Measurements from ENCODE around the gene NMUR1.
"Not testable (repeated sequence)": the region's sequence is repeated elsewhere in the genome, so short reads cannot be mapped to it uniquely, and the experiment has no call there.

The NMUR1 gene

GRCh38 chr2:231530099-231531011 is at the start of gene NMUR1:
NMUR1 (minus strand) TSS chr2:231530445; CDS start chr2:231530361, 84 bp downstream.
- Histone ChIP-seq H3K9ac (ENCODE audit: low read length) (no peak within 1 kb of the TSS), H3K4me1 (ENCODE audit: control insufficient read depth, insufficient read depth, low read length) (peaks cover 11% of the 10 kb centered on the region), H3K36me3 (ENCODE audit: control insufficient read depth, insufficient read depth, low read length) (no peaks in the 10 kb centered on the region), H3K4me3 (ENCODE audit: low read depth, low read length) (peak within 1 kb of the TSS; percentile 64), H3K27me3 (ENCODE audit: control insufficient read depth, insufficient read depth, low read length) (peaks cover 25% of the 10 kb centered on the region), H3K27ac (ENCODE audit: low read depth, low read length) (no peak within 1 kb of the TSS), H3K9me3 (ENCODE audit: control insufficient read depth, insufficient read depth, low read depth, low read length) (no peaks in the 10 kb centered on the region)

GRCh38 chr2:231579560-231579959 is 49.3 kb upstream of the NMUR1 start:
- peaks cover 23% of the 10 kb centered on the region for H3K4me1 ChIP-seq (ENCODE audit: control insufficient read depth, insufficient read depth, low read length)
- no peaks in the 10 kb centered on the region for H3K27me3 ChIP-seq (ENCODE audit: control insufficient read depth, insufficient read depth, low read length)
- no peak overlapping the region for H3K27ac ChIP-seq (ENCODE audit: low read depth, low read length)
- no peak overlapping the region for H3K4me3 ChIP-seq (ENCODE audit: low read depth, low read length)
- no peaks in the 10 kb centered on the region for H3K36me3 ChIP-seq (ENCODE audit: control insufficient read depth, insufficient read depth, low read length)
- H3K9me3 ChIP-seq (ENCODE audit: control insufficient read depth, insufficient read depth, low read depth, low read length) = peaks cover 9% of the 10 kb centered on the region
- H3K9ac ChIP-seq (ENCODE audit: low read length) = no peak overlapping the region

GRCh38 chr2:231578655-231579054 is 48.4 kb upstream of the NMUR1 start:
- H3K9me3 ChIP-seq (ENCODE audit: control insufficient read depth, insufficient read depth, low read depth, low read length) = not testable (repeated sequence)
- H3K27ac ChIP-seq (ENCODE audit: low read depth, low read length) = 0 out of 2 replicates have a peak overlapping the region, but pooled peaks have one; percentile 14

GRCh38 chr2:231576465-231576864 is 46.2 kb upstream of the NMUR1 start:
- no peak overlapping the region for H3K4me3 ChIP-seq (ENCODE audit: low read depth, low read length)
- H3K4me1 ChIP-seq (ENCODE audit: control insufficient read depth, insufficient read depth, low read length) = peaks cover 38% of the 10 kb centered on the region
- H3K9me3 ChIP-seq (ENCODE audit: control insufficient read depth, insufficient read depth, low read depth, low read length) = peaks cover 9% of the 10 kb centered on the region
- H3K27ac ChIP-seq (ENCODE audit: low read depth, low read length) = peak overlapping the region; percentile 98
- no peaks in the 10 kb centered on the region for H3K36me3 ChIP-seq (ENCODE audit: control insufficient read depth, insufficient read depth, low read length)
- H3K27me3 ChIP-seq (ENCODE audit: control insufficient read depth, insufficient read depth, low read length) = no peaks in the 10 kb centered on the region
- H3K9ac ChIP-seq (ENCODE audit: low read length) = peak overlapping the region; percentile 93

More at GRCh38 chr2:231578655-231579054, 48.4 kb upstream of the NMUR1 start:
- H3K27me3 ChIP-seq (ENCODE audit: control insufficient read depth, insufficient read depth, low read length); H3K9ac ChIP-seq (ENCODE audit: low read length); H3K36me3 ChIP-seq (ENCODE audit: control insufficient read depth, insufficient read depth, low read length); H3K4me3 ChIP-seq (ENCODE audit: low read depth, low read length): not testable (repeated sequence)
- H3K4me1 ChIP-seq (ENCODE audit: control insufficient read depth, insufficient read depth, low read length) = peaks cover 22% of the 10 kb centered on the region

- H3K9ac ChIP-seq (ENCODE audit: low read length) = peak overlapping the region; percentile 93
- H3K27me3 ChIP-seq (ENCODE audit: control insufficient read depth, insufficient read depth, low read length) = no peaks in the 10 kb centered on the region
- peaks cover 9% of the 10 kb centered on the region for H3K9me3 ChIP-seq (ENCODE audit: control insufficient read depth, insufficient read depth, low read depth, low read length)
- H3K4me1 ChIP-seq (ENCODE audit: control insufficient read depth, insufficient read depth, low read length) = peaks cover 40% of the 10 kb centered on the region
- no peak overlapping the region for H3K4me3 ChIP-seq (ENCODE audit: low read depth, low read length)
- H3K36me3 ChIP-seq (ENCODE audit: control insufficient read depth, insufficient read depth, low read length) = no peaks in the 10 kb centered on the region
- peak overlapping the region; percentile 98 for H3K27ac ChIP-seq (ENCODE audit: low read depth, low read length)
Measured at GRCh38 chr2:231575612-231576256, 45.5 kb upstream of the NMUR1 start.

GRCh38 chr2:231573698-231574421 is 43.6 kb upstream of the NMUR1 start:
- peak overlapping the region; percentile 86; the same call in 1 of the 2 replicates for H3K27ac ChIP-seq (ENCODE audit: low read depth, low read length)
- H3K4me3 ChIP-seq (ENCODE audit: low read depth, low read length) = no peak overlapping the region

GRCh38 chr2:231573096-231573495 is 42.9 kb upstream of the NMUR1 start:
- H3K36me3 ChIP-seq (ENCODE audit: control insufficient read depth, insufficient read depth, low read length) = no peaks in the 10 kb centered on the region
- no peak overlapping the region for H3K4me3 ChIP-seq (ENCODE audit: low read depth, low read length)
- H3K27me3 ChIP-seq (ENCODE audit: control insufficient read depth, insufficient read depth, low read length) = no peaks in the 10 kb centered on the region
- H3K9me3 ChIP-seq (ENCODE audit: control insufficient read depth, insufficient read depth, low read depth, low read length) = no peaks in the 10 kb centered on the region
- H3K4me1 ChIP-seq (ENCODE audit: control insufficient read depth, insufficient read depth, low read length) = peaks cover 53% of the 10 kb centered on the region
- peak overlapping the region; percentile 65 for H3K9ac ChIP-seq (ENCODE audit: low read length)
- H3K27ac ChIP-seq (ENCODE audit: low read depth, low read length) = peak overlapping the region; percentile 86; the same call in 1 of the 2 replicates

More at GRCh38 chr2:231573698-231574421, 43.6 kb upstream of the NMUR1 start:
- Histone ChIP-seq H3K27me3 (ENCODE audit: control insufficient read depth, insufficient read depth, low read length) (no peaks in the 10 kb centered on the region), H3K9me3 (ENCODE audit: control insufficient read depth, insufficient read depth, low read depth, low read length) (0 out of 2 replicates have a peak, but pooled peaks cover 4% of the 10 kb centered on the region), H3K4me1 (ENCODE audit: control insufficient read depth, insufficient read depth, low read length) (peaks cover 46% of the 10 kb centered on the region), H3K9ac (ENCODE audit: low read length) (peak overlapping the region; percentile 65), H3K36me3 (ENCODE audit: control insufficient read depth, insufficient read depth, low read length) (no peaks in the 10 kb centered on the region)

GRCh38 chr2:231571661-231572191 is 41.5 kb upstream of the NMUR1 start:
- H3K4me1 ChIP-seq (ENCODE audit: control insufficient read depth, insufficient read depth, low read length) = peaks cover 52% of the 10 kb centered on the region
- no peak overlapping the region for H3K4me3 ChIP-seq (ENCODE audit: low read depth, low read length)
- no peaks in the 10 kb centered on the region for H3K36me3 ChIP-seq (ENCODE audit: control insufficient read depth, insufficient read depth, low read length)
- no peaks in the 10 kb centered on the region for H3K27me3 ChIP-seq (ENCODE audit: control insufficient read depth, insufficient read depth, low read length)
- peaks cover 5% of the 10 kb centered on the region for H3K9me3 ChIP-seq (ENCODE audit: control insufficient read depth, insufficient read depth, low read depth, low read length)
- peak overlapping the region; percentile 37 for H3K9ac ChIP-seq (ENCODE audit: low read length)
- peak overlapping the region; percentile 87 for H3K27ac ChIP-seq (ENCODE audit: low read depth, low read length)

GRCh38 chr2:231570915-231571314 is 40.7 kb upstream of the NMUR1 start:
- not testable (repeated sequence) for H3K9ac ChIP-seq (ENCODE audit: low read length); H3K36me3 ChIP-seq (ENCODE audit: control insufficient read depth, insufficient read depth, low read length); H3K27ac ChIP-seq (ENCODE audit: low read depth, low read length); H3K27me3 ChIP-seq (ENCODE audit: control insufficient read depth, insufficient read depth, low read length); H3K4me3 ChIP-seq (ENCODE audit: low read depth, low read length); H3K9me3 ChIP-seq (ENCODE audit: control insufficient read depth, insufficient read depth, low read depth, low read length)
- H3K4me1 ChIP-seq (ENCODE audit: control insufficient read depth, insufficient read depth, low read length) = peaks cover 48% of the 10 kb centered on the region

GRCh38 chr2:231568785-231569435 is 38.7 kb upstream of the NMUR1 start:
- Histone ChIP-seq H3K4me1 (ENCODE audit: control insufficient read depth, insufficient read depth, low read length) (peaks cover 41% of the 10 kb centered on the region), H3K9ac (ENCODE audit: low read length) (peak overlapping the region; percentile 10), H3K4me3 (ENCODE audit: low read depth, low read length) (no peak overlapping the region), H3K27ac (ENCODE audit: low read depth, low read length) (peak overlapping the region; percentile 53; the same call in 1 of the 2 replicates), H3K9me3 (ENCODE audit: control insufficient read depth, insufficient read depth, low read depth, low read length) (peaks cover 11% of the 10 kb centered on the region), H3K27me3 (ENCODE audit: control insufficient read depth, insufficient read depth, low read length) (no peaks in the 10 kb centered on the region), H3K36me3 (ENCODE audit: control insufficient read depth, insufficient read depth, low read length) (no peaks in the 10 kb centered on the region)

All from HUES6 (cell line).